Tibial artery (tissue), 4 donors: Measurements from ENCODE around the gene NR4A1.

Experiments
- DNase-seq, 2 donors: peaks; one replicate each; pipeline ENCODE4 v3.0.0-alpha.2; 2019
- H3K27ac ChIP-seq, 2 donors: fragments of 200-600 bp; sonication (generic) in 1 of 2; 1 replicate in 1 of 2; 2 replicates in 1 of 2; pipeline ENCODE4 v1.5.1; 2018 to 2019; ENCODE audit warnings: mild to moderate bottlenecking in 1 of 2
- H3K27me3 ChIP-seq, 2 donors: fragments of 200-600 bp; sonication (generic) in 1 of 2; one replicate each; pipeline versions ENCODE4 v1.5.1 to v1.6.0; 2016 to 2019
- H3K36me3 ChIP-seq, 3 donors: fragments of 200-600 bp; sonication (generic) in 2 of 3; one replicate each; pipeline ENCODE4 v1.5.1; 2016 to 2019; ENCODE audit warnings: mild to moderate bottlenecking in 2 of 3
- H3K4me1 ChIP-seq, 4 donors: fragments of 200-600 bp; sonication (generic) in 2 of 4; 1 replicate in 3 of 4; 2 replicates in 1 of 4; pipeline ENCODE4 v1.5.1; 2016 to 2019
- H3K4me3 ChIP-seq, 2 donors: fragments of 200-600 bp; sonication (generic) in 1 of 2; 1 replicate in 1 of 2; 2 replicates in 1 of 2; pipeline ENCODE4 v1.5.1; 2018 to 2019; ENCODE audit warnings: mild to moderate bottlenecking in 2 of 2
- H3K9me3 ChIP-seq, 3 donors: fragments of 200-600 bp; sonication (generic) in 1 of 3; one replicate each; pipeline ENCODE4 v1.5.1; 2016 to 2019
- CTCF ChIP-seq, 2 experiments: fragments of 200-600 bp in 1 of 2; fragments of 450-650 bp in 1 of 2; IDR thresholded peaks; one replicate each; pipeline ENCODE4 v1.5.1; 2017 to 2019; ENCODE audit warnings: antibody characterized with exemption in 2 of 2, mild to moderate bottlenecking in 1 of 2, moderate library complexity in 1 of 2
- intact Hi-C: fragments of 100-400 bp; cut with DNase I; formaldehyde crosslinking; loops from one replicate; pipeline ENCODE4 v1.15.0; 2023; ENCODE audit warnings: low total_unique reads

The NR4A1 gene

DNA sequence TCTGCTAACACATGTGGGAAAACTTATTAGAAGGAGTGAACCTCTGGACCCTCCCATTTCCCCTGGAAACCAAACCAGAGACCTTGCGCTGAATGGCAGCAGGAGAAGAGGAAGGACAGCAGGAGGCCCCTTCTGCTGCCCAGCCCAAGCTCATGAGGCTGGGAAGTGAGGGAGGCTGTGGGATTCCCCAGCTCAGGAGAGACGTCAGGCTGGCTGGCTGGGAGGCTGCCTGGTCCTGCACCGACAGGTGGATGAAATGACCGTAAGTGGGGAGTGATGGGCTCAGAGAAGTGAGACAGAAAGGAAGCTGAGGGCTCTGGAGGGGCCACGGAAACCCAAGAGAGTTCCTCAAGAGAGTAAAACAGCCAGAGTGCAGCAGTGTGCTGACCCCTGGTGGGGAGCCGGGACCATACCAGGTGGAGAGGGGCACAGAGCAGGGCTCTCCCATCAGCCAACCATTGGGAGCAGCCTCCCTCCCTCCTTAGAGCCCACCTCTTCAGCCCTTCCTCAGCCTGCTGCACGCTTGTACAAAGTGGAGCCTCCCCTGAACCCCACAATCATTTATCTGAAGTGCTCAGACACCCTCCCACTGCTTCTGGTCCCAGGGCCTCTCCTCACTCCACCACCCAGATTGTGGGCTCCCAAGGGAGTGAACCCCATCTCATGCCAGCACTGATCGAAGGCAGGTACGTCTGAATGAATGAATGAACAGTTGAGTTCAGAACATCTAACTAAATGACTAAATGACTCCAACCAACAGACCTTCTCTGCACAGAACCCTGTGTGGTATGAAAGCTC is 30.5 kb upstream of the NR4A1 start:
- intact Hi-C loops, result no loop called here
- no peaks in the 10 kb centered on the region for H3K9me3 ChIP-seq
- no peak overlapping the region for H3K27ac ChIP-seq
- peaks cover 4 to 29% (median 18%) of the 10 kb centered on the region in 4 donors for H3K4me1 ChIP-seq
- peaks cover 0 to 27% of the 10 kb centered on the region in 2 donors for H3K27me3 ChIP-seq
- TF ChIP-seq CTCF (IDR thresholded peaks at IDR 0.05), result peak; percentile 32 to 48
- no peak overlapping the region for H3K4me3 ChIP-seq
- no peak for DNase-seq
- no peaks in the 10 kb centered on the region for H3K36me3 ChIP-seq

DNA sequence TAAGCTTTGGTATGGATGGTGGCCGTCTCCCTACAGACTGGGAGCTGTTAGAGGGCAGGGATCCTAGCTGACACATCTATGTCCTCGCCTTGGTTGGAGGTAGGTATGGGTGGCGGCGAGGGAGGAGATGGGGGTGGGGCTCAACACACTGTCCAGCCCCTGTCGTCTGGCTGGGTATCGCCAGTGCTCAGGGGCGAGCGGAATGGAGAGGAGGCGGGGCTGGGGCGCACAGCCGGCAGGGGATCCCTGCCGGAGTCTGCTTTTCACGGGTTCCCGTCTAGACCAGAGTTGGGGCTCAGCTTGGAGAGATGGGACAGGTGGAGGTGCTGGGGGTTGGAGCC is 28.4 kb upstream of the NR4A1 start:
- peaks cover 4 to 35% (median 23%) of the 10 kb centered on the region in 4 donors for H3K4me1 ChIP-seq
- no peaks in the 10 kb centered on the region for H3K9me3 ChIP-seq
- H3K27me3 ChIP-seq, result peaks cover 0 to 15% of the 10 kb centered on the region in 2 donors
- no peak overlapping the region for H3K27ac ChIP-seq
- DNase-seq, result no peak
- TF ChIP-seq CTCF (IDR thresholded peaks at IDR 0.05), result no peak
- intact Hi-C loops, result no loop called here
- H3K36me3 ChIP-seq, result no peaks in the 10 kb centered on the region
- H3K4me3 ChIP-seq, result peak overlapping the region; percentile 52 to 67

DNA sequence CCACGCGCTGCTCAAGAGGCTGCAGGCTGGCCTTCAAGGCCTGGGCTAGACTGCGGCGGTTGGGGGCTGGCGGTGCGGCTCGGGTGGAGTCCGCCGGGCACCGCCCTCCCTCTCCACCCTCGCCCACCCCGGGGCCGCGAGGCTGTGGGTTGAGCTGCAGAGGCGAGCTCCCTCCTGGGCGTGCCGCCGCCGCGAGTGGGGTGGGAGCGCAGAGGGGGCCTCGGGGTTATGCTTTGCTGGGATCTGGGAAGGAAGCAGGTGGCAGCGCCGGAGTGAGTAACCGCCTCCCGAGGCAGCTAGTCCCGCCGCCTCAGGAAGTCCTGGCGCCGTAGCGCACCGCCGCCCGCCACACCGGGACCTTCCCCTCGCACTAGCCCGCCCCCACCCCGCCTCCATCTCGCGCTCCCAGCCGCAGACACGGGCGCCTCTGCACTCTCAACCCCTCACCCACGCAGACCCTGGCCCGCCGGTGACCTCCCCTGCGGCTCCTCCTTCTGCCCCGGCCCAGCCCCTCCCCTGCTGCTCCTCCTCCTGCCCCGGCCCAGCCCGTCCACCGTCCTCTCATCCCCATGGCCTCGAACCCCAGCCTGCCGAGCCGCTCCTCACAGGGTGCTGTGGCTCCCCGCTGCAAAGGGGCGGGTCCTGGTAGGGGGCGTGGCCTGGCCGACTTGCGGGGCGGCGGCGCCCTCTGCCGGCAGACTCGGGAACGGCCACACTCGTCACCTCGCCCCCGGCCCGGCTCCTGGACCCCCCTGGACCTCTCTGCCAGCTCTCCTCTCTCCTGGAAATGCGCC is 27.9 kb upstream of the NR4A1 start:
- H3K4me1 ChIP-seq, result peaks cover 4 to 35% (median 23%) of the 10 kb centered on the region in 4 donors
- peak; percentile 94 to 96 for TF ChIP-seq CTCF (IDR thresholded peaks at IDR 0.05)

DNA sequence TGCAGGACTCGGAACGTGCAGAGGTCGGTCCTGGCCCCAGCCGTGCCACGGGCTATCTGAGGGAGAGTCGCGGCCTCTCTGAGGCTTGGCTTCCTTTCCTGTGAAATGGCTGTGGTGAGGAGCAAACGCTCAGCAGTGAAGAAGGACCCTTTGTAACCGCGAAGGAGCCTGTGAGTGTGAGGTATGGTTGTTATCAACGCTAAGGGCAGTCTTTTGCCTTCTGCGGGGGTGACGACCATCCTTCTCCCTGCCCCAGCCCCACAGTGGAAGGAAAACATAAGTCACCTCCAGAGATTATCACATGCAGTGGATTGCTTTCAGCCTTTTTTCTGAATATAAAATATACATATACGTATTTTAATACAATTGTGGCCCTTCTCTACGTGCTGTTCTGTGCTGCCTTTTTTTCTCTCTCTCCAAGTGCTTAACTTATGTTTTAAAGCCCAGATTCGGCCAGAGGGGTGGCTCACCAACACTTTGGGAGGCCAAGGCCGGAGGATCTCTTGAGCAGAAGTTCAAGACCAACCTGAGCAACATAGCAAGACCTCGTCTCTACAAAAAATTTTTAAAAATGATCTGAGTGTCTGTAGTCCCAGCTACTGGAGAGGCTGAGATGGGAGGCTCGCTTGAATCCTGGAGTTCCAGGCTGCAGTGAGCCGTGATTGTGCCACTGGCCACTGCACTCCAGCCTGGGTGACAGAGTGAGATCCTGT is 27.1 kb upstream of the NR4A1 start:
- H3K27ac ChIP-seq, result peak overlapping the region in 1 of 2 donors; percentile 10
- H3K4me1 ChIP-seq, result peaks cover 4 to 35% (median 23%) of the 10 kb centered on the region in 4 donors
- H3K27me3 ChIP-seq, result peaks cover 0 to 14% of the 10 kb centered on the region in 2 donors
- H3K4me3 ChIP-seq, result peak overlapping the region; percentile 52 to 67
- no peaks in the 10 kb centered on the region for H3K9me3 ChIP-seq
- peak in 1 of 2 experiments; percentile 8 for TF ChIP-seq CTCF (IDR thresholded peaks at IDR 0.05)
- DNase-seq, result no peak
- no peaks in the 10 kb centered on the region for H3K36me3 ChIP-seq
- intact Hi-C loops, result no loop called here

More for the DNA sequence above, 27.9 kb upstream of the NR4A1 start:
- peak overlapping the region; percentile 52 to 67 for H3K4me3 ChIP-seq
- intact Hi-C loops, result no loop called here
- DNase-seq, result peak; percentile 84 to 91
- H3K27ac ChIP-seq, result peak overlapping the region in 1 of 2 donors; percentile 10
- no peaks in the 10 kb centered on the region for H3K36me3 ChIP-seq
- H3K27me3 ChIP-seq, result peaks cover 0 to 15% of the 10 kb centered on the region in 2 donors
- H3K9me3 ChIP-seq, result no peaks in the 10 kb centered on the region

DNA sequence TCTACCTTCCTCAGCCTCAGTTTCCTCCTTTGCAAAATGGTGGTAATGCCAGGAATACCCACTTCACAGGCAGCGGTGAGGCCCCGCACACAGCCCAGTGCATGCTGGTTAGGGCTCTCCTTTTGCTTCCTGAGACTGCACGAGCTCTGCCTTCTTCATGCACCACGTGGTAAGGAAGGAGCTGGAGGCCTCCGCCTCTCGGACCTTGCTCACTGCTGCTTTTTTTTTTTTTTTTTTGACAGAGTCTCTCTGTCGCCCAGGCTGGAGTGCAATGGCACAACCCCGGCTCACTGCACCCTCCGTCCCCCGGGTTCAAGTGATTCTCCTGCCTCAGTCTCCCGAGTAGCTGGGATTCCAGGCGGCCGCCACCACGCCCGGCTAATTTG is 26.4 kb upstream of the NR4A1 start:
- peak overlapping the region; percentile 68 to 73 for H3K27ac ChIP-seq
- H3K27me3 ChIP-seq, result peaks cover 0 to 10% of the 10 kb centered on the region in 2 donors
- peaks cover 4 to 35% (median 23%) of the 10 kb centered on the region in 4 donors for H3K4me1 ChIP-seq
- H3K36me3 ChIP-seq, result no peaks in the 10 kb centered on the region
- no peaks in the 10 kb centered on the region for H3K9me3 ChIP-seq
- intact Hi-C loops, result no loop called here
- no peak for TF ChIP-seq CTCF (IDR thresholded peaks at IDR 0.05)
- peak in 1 of 2 donors; percentile 56 for DNase-seq
- peak overlapping the region in 1 of 2 donors; percentile 47 for H3K4me3 ChIP-seq
